ENCODE results near the gene TLL1. TPM values are rescaled to one million over a fixed set of nuclear protein-coding genes. Genes with fewer than 3 reads are reported as not detected.

Gene TLL1
- total RNA-seq, 1 experiment from 2014 or later: 0.31 TPM

- Histone ChIP-seq H3K4me3 (ENCODE audit: insufficient read depth, low read depth, low read length) (peak overlapping the region; percentile 55), H3K27me3 (ENCODE audit: control insufficient read depth, insufficient read depth, low read length) (peaks cover 52% of the 10 kb centered on the region), H3K36me3 (replicated peaks; ENCODE audit: control insufficient read depth, insufficient read depth, low read length) (no peaks in the 10 kb centered on the region)
- peak; percentile 77 for DNase-seq
Measured at GRCh38 chr4:165873298-165874071, 448 bp downstream of the TLL1 start.

GRCh38 chr4:165874072-165874790 is 1.2 kb downstream of the TLL1 start:
- peak; percentile 45 for DNase-seq
- H3K36me3 ChIP-seq (replicated peaks; ENCODE audit: control insufficient read depth, insufficient read depth, low read length): no peaks in the 10 kb centered on the region
- H3K27me3 ChIP-seq (ENCODE audit: control insufficient read depth, insufficient read depth, low read length): peaks cover 52% of the 10 kb centered on the region
- H3K4me3 ChIP-seq (ENCODE audit: insufficient read depth, low read depth, low read length): peak overlapping the region; percentile 55

GRCh38 chr4:165874791-165875371 is 1.8 kb downstream of the TLL1 start:
- H3K36me3 ChIP-seq (replicated peaks; ENCODE audit: control insufficient read depth, insufficient read depth, low read length): no peaks in the 10 kb centered on the region
- peak overlapping the region; percentile 55 for H3K4me3 ChIP-seq (ENCODE audit: insufficient read depth, low read depth, low read length)
- peaks cover 52% of the 10 kb centered on the region for H3K27me3 ChIP-seq (ENCODE audit: control insufficient read depth, insufficient read depth, low read length)
- DNase-seq: peak; percentile 70

GRCh38 chr4:165875446-165875845 is 2.4 kb downstream of the TLL1 start:
- no peaks in the 10 kb centered on the region for H3K36me3 ChIP-seq (replicated peaks; ENCODE audit: control insufficient read depth, insufficient read depth, low read length)
- H3K27me3 ChIP-seq (ENCODE audit: control insufficient read depth, insufficient read depth, low read length): peaks cover 52% of the 10 kb centered on the region
- no peak overlapping the region for H3K4me3 ChIP-seq (ENCODE audit: insufficient read depth, low read depth, low read length)
- DNase-seq: no peak

- DNase-seq: no peak
- Histone ChIP-seq H3K4me3 (ENCODE audit: insufficient read depth, low read depth, low read length) (no peak overlapping the region), H3K36me3 (replicated peaks; ENCODE audit: control insufficient read depth, insufficient read depth, low read length) (no peaks in the 10 kb centered on the region), H3K27me3 (ENCODE audit: control insufficient read depth, insufficient read depth, low read length) (peaks cover 40% of the 10 kb centered on the region)
Measured at GRCh38 chr4:165877286-165877685, 4.2 kb downstream of the TLL1 start.

- no peak for DNase-seq
Measured at GRCh38 chr4:165879641-165880040, 6.6 kb downstream of the TLL1 start.

GRCh38 chr4:165894159-165894558 is 21.1 kb downstream of the TLL1 start:
- DNase-seq: no peak
- Histone ChIP-seq H3K27me3 (ENCODE audit: control insufficient read depth, insufficient read depth, low read length) (no peaks in the 10 kb centered on the region), H3K36me3 (replicated peaks; ENCODE audit: control insufficient read depth, insufficient read depth, low read length) (no peaks in the 10 kb centered on the region), H3K4me3 (ENCODE audit: insufficient read depth, low read depth, low read length) (no peak overlapping the region)

More at GRCh38 chr4:165879641-165880040, 6.6 kb downstream of the TLL1 start:
- Histone ChIP-seq H3K27me3 (ENCODE audit: control insufficient read depth, insufficient read depth, low read length) (peaks cover 16% of the 10 kb centered on the region), H3K36me3 (replicated peaks; ENCODE audit: control insufficient read depth, insufficient read depth, low read length) (no peaks in the 10 kb centered on the region), H3K4me3 (ENCODE audit: insufficient read depth, low read depth, low read length) (no peak overlapping the region)

GRCh38 chr4:165905405-165906027 is 32.5 kb downstream of the TLL1 start:
- Histone ChIP-seq H3K4me3 (ENCODE audit: insufficient read depth, low read depth, low read length) (no peak overlapping the region), H3K36me3 (replicated peaks; ENCODE audit: control insufficient read depth, insufficient read depth, low read length) (no peaks in the 10 kb centered on the region), H3K27me3 (ENCODE audit: control insufficient read depth, insufficient read depth, low read length) (no peaks in the 10 kb centered on the region)
- no peak for DNase-seq

- Histone ChIP-seq H3K27me3 (ENCODE audit: control insufficient read depth, insufficient read depth, low read length) (no peaks in the 10 kb centered on the region), H3K36me3 (replicated peaks; ENCODE audit: control insufficient read depth, insufficient read depth, low read length) (no peaks in the 10 kb centered on the region), H3K4me3 (ENCODE audit: insufficient read depth, low read depth, low read length) (no peak overlapping the region)
- DNase-seq: no peak
Measured at GRCh38 chr4:165906272-165906671, 33.2 kb downstream of the TLL1 start.

- no peak for DNase-seq
- H3K4me3 ChIP-seq (ENCODE audit: insufficient read depth, low read depth, low read length): no peak overlapping the region
- H3K27me3 ChIP-seq (ENCODE audit: control insufficient read depth, insufficient read depth, low read length): no peaks in the 10 kb centered on the region
- no peaks in the 10 kb centered on the region for H3K36me3 ChIP-seq (replicated peaks; ENCODE audit: control insufficient read depth, insufficient read depth, low read length)
Measured at GRCh38 chr4:165909947-165910346, 36.9 kb downstream of the TLL1 start.

- no peaks in the 10 kb centered on the region for H3K27me3 ChIP-seq (ENCODE audit: control insufficient read depth, insufficient read depth, low read length)
- H3K4me3 ChIP-seq (ENCODE audit: insufficient read depth, low read depth, low read length): no peak overlapping the region
- H3K36me3 ChIP-seq (replicated peaks; ENCODE audit: control insufficient read depth, insufficient read depth, low read length): no peaks in the 10 kb centered on the region
- DNase-seq: no peak
Measured at GRCh38 chr4:165915215-165915614, 42.2 kb downstream of the TLL1 start.

GRCh38 chr4:165921546-165921945 is 48.5 kb downstream of the TLL1 start:
- Histone ChIP-seq H3K4me3 (ENCODE audit: insufficient read depth, low read depth, low read length) (no peak overlapping the region), H3K36me3 (replicated peaks; ENCODE audit: control insufficient read depth, insufficient read depth, low read length) (no peaks in the 10 kb centered on the region), H3K27me3 (ENCODE audit: control insufficient read depth, insufficient read depth, low read length) (no peaks in the 10 kb centered on the region)
- DNase-seq: no peak

- DNase-seq: no peak
- H3K4me3 ChIP-seq (ENCODE audit: insufficient read depth, low read depth, low read length): no peak overlapping the region
- no peaks in the 10 kb centered on the region for H3K27me3 ChIP-seq (ENCODE audit: control insufficient read depth, insufficient read depth, low read length)
- no peaks in the 10 kb centered on the region for H3K36me3 ChIP-seq (replicated peaks; ENCODE audit: control insufficient read depth, insufficient read depth, low read length)
Measured at GRCh38 chr4:165922747-165923146, 49.7 kb downstream of the TLL1 start.

GRCh38 chr4:165926307-165926706 is 53.3 kb downstream of the TLL1 start:
- no peak for DNase-seq
- Histone ChIP-seq H3K36me3 (replicated peaks; ENCODE audit: control insufficient read depth, insufficient read depth, low read length) (no peaks in the 10 kb centered on the region), H3K27me3 (ENCODE audit: control insufficient read depth, insufficient read depth, low read length) (no peaks in the 10 kb centered on the region), H3K4me3 (ENCODE audit: insufficient read depth, low read depth, low read length) (no peak overlapping the region)

All from H7 (cell line).